NCI-H2227 treated with DMSO at 0.1 percent for 48 hours (cell line): ENCODE results near the gene NUBP1.
"Not testable (repeated sequence)": the region's sequence is repeated elsewhere in the genome, so short reads cannot be mapped to it uniquely, and the experiment has no call there.

Experiments
- DNase-seq: peaks from one replicate; lab custom pipeline; 2025; lab: John Stamatoyannopoulos, UW

NUBP1 gene

DNA sequence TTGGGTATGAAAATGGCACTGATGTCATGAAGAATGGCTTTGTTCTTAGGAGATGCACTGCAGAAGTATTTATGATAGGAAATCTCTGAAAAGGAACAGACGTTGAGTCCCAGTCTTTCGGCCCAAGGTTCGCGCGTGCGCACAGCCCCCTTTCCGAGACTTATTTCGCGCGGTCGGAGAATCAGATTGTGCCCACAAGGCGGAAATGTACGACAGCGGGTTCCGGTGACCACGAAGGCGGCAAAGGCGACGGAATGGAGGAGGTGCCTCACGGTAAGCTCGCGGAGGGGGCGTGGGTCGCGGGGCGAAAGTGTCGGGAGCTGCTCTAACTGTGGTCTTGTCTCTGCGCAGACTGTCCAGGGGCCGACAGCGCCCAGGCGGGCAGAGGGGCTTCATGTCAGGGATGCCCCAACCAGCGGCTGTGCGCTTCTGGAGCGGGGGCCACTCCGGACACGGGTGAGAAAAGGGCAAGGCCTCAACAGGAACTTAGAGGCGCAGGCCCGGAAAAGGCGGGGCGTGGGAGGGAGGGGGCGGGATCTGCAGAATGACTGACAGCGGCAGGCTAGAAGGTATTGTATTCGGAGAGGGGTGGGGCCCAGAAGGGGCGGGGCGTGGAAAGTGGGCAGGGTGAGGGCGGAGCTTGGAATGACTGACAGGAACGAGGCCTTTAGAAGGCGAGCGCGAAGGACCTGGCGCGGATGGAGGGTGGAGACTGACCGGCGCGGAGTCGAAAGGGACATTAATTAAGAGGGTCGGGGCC, at the start of gene NUBP1:
NUBP1 (plus strand) TSS at position 233 of the 760 bp plus-strand sequence; CDS start at position 255, 22 bp downstream.
- DNase-seq, result peak; percentile 97

DNA sequence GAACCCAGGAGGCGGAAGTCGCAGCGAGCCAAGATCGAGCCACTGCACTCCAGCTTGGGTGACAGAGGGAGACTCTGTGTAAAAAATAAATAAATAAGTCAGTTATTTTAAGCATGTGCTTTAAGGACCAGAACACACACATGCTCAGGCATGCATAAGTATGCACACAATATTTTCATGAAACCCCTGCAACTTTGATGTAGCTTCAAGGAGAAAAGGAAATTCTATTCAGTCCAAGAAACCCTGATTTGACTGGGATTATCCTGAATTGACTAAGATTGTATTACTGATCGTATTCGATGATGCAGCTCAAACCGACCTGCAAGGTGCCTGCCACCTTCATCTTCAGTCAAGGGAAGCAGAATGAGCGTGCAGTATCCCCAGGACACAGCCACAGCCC, 49.8 kb upstream of the NUBP1 start:
- DNase-seq, result no peak

DNA sequence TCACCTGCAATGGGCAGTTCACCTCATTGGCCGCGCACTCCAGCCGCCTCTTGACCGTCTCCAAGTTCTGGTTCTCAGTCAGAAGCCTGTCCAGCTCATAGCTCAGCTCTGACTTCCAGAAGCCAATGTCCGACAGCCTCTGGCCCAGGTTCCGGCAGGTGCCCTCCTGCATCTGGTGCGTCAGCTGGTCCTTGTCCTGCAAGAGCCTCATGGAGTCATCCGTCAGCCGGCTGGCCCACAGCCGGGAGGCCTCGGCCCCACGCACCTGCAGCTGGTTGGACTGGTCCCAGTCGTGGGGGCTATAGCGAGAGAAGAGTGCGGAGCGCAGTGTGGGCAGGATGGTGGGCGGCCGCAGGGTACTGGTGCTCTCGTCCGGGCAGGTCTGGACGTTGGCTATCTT, 49.3 kb upstream of the NUBP1 start:
- DNase-seq, result no peak

DNA sequence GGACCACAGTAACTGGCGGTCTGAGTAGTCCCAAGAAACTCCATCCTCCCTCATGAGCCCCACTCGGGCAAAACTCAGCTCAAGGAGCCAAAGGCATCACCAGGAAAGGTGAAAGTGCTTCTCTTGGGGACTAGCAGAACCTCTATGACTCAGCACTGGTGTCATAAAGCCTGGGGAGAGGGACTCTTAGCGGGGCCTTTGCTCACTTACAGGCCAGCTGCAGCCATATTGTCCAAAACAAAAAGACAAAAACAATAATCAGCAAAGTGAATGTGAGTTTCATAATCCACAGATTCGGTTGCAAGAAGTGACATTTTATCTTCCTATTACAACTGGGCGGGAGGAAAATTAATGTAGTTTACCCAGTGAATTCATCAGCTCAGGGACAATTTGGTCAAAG, 48.8 kb upstream of the NUBP1 start, which contains the start of gene TEKT5:
TEKT5 (minus strand) TSS at position 101 of the 400 bp plus-strand sequence; CDS start at position 44, 57 bp downstream.
- no peak for DNase-seq

DNA sequence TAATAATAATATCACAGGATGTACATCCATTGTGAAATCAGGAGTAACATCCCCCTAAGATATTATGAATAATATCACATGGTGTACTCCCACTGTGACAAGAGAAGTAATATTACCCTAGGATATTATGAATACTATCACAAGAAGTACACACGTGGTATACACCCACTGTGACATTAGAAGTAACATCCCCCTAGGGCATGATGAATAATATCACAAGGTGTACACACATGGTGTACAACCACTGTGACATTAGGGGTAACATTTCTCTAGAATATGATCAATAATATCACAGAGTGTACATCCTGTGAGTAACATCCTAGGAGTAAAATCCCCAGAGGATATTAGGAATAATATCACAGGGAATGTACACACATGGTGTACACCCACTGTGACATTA, 43.9 kb upstream of the NUBP1 start:
- DNase-seq, result no peak

DNA sequence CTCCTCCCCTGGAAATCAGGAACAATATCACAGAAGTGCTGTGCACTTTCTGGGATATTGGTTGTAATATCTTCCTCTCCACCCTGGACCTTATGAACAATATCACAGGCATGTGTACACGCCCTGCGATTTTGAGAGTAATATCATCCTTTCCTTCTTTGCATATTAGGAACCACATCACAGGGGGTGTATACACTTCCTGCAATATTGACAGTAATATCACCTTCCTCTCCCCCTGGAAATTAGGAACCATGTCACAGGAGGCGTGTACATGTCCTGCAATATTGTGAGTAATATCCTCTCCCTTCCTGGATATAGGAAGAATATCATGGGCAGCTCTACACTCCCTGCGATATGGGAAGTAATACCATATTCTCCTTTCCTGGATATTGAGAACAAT, 34.7 kb upstream of the NUBP1 start:
- DNase-seq, result no peak

DNA sequence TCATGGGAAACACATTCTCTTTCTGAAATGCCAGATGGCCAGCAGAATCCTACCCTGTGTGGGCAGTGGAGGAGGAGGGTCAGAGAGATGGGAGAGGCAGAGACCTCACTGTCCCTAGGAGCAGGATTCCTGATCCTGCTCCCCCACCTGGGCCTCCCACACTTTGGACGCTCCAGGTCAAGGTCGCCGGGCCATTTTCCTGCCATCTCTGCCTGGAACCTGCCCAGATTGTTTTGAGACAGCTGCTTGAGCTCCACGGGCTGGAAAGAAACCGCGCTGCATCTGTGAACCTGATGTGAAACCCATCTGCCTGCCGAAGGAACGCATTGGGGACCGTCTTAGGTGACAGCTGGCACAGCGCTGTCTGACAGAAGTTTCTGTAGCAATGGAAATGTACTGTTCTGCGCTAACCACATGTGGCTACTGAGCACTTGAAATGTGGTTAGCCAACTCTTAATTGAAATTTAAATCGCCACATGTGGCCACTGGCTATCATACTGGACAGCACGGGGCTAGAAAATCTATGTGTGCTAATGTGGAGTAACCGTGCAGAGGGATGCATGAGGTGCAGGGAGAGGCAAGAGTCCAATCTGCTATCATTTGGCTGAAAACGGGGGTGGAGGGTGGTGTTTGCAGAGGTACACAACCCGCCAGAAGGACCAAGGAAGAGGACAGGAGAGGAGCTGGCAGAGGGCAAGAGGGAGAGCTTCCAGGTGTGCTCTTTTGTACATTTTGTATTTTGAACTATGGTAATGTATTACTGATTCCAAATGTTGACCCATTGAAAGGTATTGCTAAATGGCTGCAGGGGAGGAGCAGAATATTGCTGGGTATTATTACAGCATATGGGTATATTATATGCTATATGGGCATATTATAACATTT, 15.4 kb upstream of the NUBP1 start:
- DNase-seq, result no peak

DNA sequence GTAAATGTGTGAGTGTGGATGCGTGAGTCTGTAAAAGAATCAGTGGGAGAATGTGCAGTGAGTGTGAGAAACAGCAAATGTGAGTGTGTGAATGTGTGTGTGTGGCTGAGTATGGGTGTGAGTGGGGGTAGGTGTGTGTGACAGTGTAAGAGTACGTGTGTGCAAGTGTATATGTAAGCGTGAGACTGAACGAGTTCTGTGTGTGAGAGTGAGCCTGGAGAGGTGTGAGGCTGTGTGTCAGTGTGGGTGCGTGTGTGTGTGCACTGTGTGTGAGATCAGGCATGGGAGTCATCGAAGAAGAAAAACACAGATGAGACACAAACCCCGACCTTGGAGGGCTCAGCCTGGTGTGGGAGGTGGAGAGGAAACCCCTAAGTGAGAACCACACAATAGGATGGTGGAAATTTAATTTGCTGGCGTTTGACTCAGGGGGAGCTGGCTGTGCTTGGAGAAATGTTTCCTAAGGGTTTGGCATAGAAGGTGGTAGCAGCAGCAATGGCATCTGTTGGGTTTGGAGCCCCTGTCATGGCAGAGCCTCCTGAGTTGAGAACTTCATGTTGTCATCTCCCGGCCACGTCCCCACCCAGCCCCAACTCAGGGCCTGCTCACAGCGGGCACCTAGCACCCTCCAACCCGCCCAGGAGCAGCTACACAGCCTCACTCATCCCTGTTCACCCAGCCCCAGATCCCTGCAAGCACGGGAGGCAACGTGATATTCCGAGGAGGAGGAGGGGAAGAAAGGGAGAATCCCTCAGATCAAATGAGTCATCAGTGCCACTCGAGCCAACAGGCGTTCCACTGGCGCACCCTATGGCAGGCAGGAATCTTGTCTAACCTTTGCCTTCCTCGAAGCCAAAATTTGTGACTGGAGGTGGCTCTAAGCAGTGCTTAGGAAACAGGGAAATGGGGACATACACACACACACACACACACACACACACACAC, 14.3 kb upstream of the NUBP1 start:
- no peak for DNase-seq

DNA sequence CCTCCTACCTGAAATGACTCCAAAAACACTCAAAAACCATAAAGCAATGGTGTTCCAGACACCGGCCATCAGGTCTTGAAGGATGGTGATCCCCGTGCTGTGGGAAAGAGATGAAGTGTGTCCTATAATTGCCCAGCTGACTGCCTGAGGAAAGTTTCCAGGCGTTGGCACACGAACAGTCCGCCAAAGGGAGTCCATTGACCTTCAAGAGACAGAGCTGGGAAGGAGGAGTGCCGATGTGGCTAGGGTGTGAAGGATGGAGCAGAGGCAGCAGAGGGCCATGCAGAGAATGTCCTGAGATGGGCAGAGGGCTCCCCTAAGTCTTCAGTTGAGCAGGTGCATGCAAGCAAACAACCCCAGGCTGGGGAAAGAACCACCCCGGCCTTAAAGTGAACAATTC, 11.9 kb upstream of the NUBP1 start:
- DNase-seq, result no peak

DNA sequence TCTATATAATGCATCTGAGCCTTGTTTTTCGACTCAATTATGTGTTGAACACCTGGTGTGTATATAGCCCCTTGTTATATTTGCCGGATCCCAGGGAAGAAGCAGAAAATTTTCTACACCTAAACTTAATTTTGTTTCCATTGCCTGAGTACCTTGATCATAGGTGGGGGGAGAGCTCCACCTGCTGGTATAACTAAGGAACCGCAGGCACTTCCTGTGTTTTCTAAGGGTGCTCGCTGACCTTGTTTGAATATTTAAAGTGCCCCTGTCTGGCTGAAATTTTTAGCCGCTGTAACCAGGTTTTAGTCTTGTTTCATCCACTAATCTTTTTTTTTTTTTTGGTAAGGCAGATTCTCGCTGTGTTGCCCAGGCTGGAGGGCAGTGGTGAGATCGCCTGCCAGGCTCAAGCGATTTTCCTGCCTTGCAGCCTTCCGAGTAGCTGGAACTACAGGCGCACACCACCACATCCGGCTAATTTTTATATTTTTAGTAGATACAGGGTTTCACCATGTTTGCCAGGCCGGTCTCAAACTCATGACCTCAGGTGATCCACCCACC, 6.5 kb upstream of the NUBP1 start:
- DNase-seq, result peak; percentile 60

DNA sequence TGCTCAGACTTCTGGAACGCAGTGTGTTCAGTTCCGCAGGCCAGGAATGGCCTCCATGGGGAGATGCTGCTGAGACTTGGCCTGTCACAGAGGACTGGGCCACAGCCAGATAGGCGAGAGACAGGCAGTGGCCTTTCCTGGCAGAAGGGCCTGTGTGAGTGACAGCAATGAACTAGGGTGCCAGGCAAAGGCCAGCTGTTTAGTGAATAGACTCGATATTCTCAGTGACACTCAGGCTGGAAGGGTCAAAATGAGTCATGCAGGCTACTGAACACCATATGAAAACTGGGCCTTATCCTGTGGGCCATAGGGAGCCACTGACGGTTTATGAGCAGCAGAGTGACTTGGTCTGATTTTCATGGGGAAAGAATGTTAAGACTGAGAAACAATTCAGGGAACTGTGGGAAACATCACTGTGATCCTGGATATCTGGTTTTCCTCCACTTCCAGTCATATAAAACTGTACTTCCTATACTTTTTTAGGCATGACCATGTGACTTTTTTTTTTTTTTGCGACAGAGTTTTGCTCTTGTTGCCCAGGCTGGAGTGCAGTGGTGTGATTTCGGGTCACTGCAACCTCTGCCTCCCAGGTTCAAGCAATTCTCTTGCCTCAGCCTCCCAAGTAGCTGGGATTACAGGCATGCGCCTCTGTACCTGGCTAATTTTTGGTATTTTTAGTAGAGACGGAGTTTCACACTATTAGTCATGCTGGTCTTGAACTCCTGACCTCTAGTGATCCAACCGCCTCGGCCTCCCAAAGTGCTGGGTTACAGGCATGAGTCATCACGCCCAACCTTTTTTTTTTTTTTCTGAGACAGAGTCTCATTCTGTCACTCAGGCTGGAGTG, 5.2 kb upstream of the NUBP1 start:
- DNase-seq, result no peak

DNA sequence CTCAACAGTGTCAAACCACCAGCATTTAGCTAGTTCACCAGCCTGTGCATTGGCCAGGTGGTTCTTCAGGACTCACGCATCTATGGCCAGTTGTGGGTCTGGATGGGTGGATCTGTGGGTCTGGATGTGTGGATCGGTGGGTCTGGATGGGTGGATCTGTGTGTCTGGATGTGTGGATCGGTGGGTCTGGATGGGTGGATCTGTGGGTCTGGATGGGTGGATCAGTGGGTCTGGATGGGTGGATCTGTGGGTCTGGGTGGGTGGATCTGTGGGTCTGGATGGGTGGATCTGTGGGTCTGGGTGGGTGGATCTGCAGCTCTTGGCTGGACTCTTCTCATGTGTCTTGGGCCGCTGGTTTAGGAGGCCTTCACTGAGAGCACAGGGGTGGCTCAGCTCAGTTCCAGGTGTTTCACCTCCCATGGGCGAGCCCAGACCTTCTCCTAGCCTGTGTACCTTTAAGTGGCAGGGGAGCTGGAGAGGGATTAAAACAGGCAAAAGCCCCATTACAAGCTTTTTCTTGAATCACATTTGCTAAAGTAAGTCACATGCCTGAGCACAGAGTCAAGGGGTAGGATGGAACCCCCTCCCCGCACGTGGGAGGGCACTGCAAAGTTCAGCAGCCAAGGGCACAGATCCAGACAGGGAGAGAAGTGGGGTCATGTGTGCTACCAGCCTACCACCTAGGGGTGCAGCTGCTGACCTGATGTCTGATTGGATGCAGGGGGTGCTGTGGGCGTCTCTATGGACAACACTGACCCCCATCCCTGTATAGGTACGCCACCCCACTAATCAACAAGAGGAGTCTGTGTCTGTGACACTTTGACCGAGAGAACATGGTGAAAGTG, 3.4 kb upstream of the NUBP1 start:
- no peak for DNase-seq

DNA sequence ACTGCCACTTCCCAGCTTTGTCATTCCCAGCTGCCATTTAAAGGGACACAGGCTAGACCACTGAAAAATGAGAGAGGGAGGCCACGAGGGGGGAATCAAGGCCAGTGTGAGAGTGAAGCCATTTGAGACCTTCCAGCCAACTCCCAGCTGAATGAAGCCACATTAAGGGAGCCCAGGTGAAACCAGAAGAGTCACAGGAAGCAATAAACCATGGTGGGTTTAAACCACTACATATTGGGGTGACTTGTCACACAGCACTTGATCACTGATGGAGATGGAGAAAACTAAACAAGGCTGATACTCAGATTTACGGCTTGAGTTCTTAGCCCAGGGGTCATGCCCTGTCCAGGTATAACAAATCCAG, 2.8 kb upstream of the NUBP1 start:
- no peak for DNase-seq

DNA sequence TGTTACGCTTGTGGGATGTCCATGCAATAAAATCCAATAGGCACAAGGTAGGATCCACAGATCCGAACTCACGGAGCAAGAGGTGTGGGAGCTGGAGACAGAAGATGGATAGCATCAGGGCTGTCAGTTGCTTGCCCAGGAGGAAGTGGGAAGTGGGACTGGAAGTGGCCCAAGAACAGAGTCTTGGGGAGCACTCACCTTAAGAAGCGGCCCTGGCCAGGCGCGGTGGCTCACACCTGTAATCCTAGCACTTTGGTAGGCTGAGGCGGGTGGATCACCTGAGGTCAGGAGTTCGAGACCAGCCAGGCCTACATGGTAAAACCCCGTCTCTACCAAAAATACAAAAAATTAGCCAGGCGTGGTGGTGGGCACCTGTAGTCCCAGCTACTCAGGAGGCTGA, 2.4 kb upstream of the NUBP1 start:
- DNase-seq, result not testable (repeated sequence)

DNA sequence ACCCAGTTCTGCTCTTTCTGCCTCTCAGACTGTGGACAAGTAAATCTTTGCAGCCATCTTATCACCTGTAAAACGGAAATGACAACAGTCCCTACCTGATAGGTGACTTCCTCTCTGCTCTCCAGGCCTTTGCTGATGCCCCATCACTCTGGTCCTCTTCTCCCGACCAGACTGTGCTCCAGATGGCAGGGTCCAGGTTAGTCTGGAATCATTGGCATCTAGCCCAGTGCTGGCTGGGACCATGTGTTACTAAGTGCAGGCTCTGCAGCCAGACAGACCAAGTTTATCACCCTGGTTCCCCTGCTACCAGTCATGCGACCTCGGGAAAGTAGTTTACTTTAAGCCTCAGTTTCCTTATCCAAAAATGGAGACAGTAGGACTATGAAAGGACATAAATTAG, 1.8 kb upstream of the NUBP1 start:
- DNase-seq, result no peak

DNA sequence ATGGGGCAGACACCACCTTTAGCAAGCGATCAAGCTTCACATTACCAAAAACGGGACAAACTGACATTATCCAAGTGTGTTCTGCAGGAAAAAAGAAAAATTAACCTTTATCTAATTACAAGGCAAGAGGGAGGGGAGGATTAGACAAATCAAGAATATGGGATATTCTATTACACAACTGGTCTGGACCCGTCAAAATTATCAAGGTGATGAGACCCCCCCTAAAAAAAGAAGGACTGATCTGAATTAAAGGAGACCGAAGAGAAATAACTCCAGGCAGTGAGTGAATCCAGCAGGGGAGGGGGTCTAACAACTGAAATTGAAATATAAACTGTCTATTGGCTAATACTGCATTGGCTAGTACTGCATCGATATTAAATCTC, 424 bp upstream of the NUBP1 start:
- no peak for DNase-seq

DNA sequence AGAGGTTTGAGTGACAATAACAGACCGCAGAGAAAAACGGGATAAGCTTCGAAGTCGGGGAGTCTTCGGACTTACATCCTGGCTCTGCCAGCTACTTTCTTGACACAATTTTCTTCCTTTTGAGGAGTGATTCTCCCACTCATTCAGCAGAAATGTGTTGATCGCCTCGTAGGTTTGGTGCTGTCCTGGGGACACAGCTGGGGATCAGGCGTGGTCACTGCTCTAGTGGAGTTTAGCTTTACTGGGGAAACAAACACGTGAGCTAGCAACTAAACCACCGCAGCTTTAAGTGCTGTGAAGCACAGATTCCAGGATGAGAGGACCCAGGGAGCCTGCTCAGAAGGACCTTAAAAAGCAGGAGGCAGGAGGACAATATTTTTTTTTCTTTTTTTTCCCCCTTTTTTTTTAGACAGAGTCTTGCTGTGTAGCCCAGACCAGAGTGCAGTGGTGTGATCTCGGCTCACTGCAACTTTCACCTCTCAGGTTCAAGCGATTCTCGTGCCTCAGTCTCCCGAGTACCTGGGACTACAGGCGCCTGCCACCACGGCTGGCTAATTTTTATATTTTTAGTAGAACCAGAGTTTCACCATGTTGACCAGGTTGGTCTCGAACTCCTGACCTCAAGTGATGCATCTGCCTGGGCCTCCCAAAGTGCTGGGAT, 858 bp downstream of the NUBP1 start:
- DNase-seq, result no peak

DNA sequence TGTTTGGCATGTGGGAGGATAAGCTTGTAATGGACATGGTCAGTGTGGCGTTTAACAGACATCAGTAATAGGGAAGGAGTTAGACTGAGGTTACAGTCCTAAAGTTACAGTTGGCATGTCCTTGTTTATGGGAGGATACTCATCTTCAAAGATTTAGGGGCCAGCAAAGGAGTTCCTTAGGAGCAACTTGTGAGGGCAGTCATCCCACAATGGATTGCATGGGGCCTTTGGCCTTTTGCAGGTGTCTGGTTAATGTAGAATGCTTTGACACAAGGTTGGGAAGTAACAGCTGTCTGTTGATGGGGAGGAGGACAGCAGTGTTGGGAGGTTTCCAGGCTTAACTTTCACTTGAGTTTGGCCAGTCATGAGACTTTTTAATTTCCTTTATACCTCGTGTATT, 2.2 kb downstream of the NUBP1 start:
- no peak for DNase-seq

DNA sequence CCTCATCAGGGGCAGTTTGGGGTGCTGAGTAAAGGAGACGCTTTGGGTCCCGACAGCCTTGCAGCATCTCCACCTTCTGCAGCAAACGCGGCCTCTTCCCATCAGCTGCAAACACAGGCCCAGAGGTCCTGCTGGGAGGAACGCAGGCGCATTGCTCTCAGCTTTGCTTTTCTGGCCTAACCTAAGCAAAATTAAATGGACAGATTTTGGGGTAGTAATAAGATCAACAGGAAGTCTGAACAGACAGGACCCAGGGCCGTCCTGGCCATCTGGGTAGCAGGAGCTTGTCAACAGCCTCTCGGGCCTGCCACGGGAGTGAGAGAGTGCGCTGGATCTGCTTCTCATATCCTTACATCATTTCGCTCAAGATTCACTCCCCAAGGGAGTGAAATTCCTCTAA, 7.2 kb downstream of the NUBP1 start:
- no peak for DNase-seq
